ENCODE measurements around the gene KDM4E. TPM values are rescaled to one million over a fixed set of nuclear protein-coding genes. Genes with fewer than 3 reads are reported as not detected.

The KDM4E gene
- total RNA-seq, 6 experiments from 2014 or later = not detected

DNA sequence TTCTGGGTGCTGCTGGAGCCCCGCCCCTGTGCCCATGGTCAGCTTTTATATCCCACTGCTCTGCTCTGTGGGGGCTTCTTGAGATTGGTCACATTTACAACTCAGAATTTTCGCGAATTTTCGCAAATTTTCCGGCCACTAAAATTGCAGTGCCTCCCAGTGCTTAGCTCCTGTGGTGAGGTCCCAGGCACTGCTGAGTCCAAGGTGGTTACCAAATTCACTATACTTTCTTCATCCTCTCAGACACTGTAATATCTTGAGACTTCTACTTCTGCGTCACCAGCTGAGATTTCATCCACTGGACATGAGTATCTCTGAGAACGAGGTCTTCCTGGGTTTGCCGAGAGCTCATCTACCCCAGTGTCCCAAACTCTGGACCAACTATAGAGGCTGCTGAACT lies 32.9 kb downstream of the KDM4E start:
- intact Hi-C loops (cut with DNase I) = no loop called here
- ATAC-seq (no peak), DNase-seq (no peak)
- 93% methylated on average over 3 of the region's 8 CpGs for WGBS (ENCODE audit: insufficient coverage, low coverage, low lambda C conversion rate, missing lambda C conversion rate)
- Histone ChIP-seq H3K9me3 (no peaks in the 10 kb centered on the region), H3K27me3 (no peaks in the 10 kb centered on the region), H3K36me3 (no peaks in the 10 kb centered on the region), H3K4me1 (no peaks in the 10 kb centered on the region), H3K4me3 (no peak overlapping the region), H3K27ac (no peak overlapping the region)
- TF ChIP-seq, protein P1, sequence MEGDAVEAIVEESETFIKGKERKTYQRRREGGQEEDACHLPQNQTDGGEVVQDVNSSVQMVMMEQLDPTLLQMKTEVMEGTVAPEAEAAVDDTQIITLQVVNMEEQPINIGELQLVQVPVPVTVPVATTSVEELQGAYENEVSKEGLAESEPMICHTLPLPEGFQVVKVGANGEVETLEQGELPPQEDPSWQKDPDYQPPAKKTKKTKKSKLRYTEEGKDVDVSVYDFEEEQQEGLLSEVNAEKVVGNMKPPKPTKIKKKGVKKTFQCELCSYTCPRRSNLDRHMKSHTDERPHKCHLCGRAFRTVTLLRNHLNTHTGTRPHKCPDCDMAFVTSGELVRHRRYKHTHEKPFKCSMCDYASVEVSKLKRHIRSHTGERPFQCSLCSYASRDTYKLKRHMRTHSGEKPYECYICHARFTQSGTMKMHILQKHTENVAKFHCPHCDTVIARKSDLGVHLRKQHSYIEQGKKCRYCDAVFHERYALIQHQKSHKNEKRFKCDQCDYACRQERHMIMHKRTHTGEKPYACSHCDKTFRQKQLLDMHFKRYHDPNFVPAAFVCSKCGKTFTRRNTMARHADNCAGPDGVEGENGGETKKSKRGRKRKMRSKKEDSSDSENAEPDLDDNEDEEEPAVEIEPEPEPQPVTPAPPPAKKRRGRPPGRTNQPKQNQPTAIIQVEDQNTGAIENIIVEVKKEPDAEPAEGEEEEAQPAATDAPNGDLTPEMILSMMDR (IDR thresholded peaks at IDR 0.05) = no peak
- TF ChIP-seq POLR2A (IDR thresholded peaks at IDR 0.05) = no peak

- no CpG with 5 or more reads among the region's 1 CpG for WGBS (ENCODE audit: insufficient coverage, low coverage, low lambda C conversion rate, missing lambda C conversion rate)
- no peak overlapping the region for H3K27ac ChIP-seq
- H3K4me1 ChIP-seq = no peaks in the 10 kb centered on the region
- H3K36me3 ChIP-seq = no peaks in the 10 kb centered on the region
- no peaks in the 10 kb centered on the region for H3K27me3 ChIP-seq
- no peak for TF ChIP-seq POLR2A (IDR thresholded peaks at IDR 0.05)
- TF ChIP-seq, protein P1 (IDR thresholded peaks at IDR 0.05) = no peak
- intact Hi-C loops (cut with DNase I) = no loop called here
- no peaks in the 10 kb centered on the region for H3K9me3 ChIP-seq
- H3K4me3 ChIP-seq = no peak overlapping the region
- DNase-seq = no peak
- no peak for ATAC-seq
Measured at GRCh38 chr11:95058621-95059020, 33.6 kb downstream of the KDM4E start.

GRCh38 chr11:95059046-95059445 lies 34.0 kb downstream of the KDM4E start:
- intact Hi-C loops (cut with DNase I) = no loop called here
- TF ChIP-seq, protein P1 (IDR thresholded peaks at IDR 0.05) = no peak
- no peak for TF ChIP-seq POLR2A (IDR thresholded peaks at IDR 0.05)
- WGBS (ENCODE audit: insufficient coverage, low coverage, low lambda C conversion rate, missing lambda C conversion rate) = 81% methylated on average over 6 of the region's 6 CpGs
- H3K36me3 ChIP-seq = no peaks in the 10 kb centered on the region
- H3K27me3 ChIP-seq = no peaks in the 10 kb centered on the region
- ATAC-seq (no peak), DNase-seq (no peak)
- H3K9me3 ChIP-seq = no peaks in the 10 kb centered on the region
- H3K27ac ChIP-seq = no peak overlapping the region
- no peaks in the 10 kb centered on the region for H3K4me1 ChIP-seq
- H3K4me3 ChIP-seq = no peak overlapping the region

DNA sequence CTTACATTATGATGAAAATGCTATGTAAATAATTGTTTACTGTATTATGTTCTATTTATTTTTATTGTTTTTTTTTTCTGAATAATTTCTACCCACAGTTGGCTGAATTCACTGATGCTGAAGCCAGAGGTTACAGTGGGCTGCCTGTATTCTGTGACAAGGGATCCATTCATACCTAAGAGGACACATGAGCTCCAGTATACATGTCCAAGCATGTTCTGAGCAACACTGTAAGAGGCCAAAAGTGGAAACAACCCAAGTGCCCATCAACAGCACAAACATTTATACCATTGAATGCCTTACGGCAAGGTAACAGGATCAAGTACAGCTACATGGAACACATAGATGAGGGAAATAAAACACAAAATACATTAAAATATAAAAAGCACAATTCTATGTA lies 40.3 kb downstream of the KDM4E start:
- Histone ChIP-seq H3K27me3 (no peaks in the 10 kb centered on the region), H3K4me1 (peaks cover 0 to 8% (median 3%) of the 10 kb centered on the region in 4 donors), H3K4me3 (no peak overlapping the region), H3K9me3 (no peaks in the 10 kb centered on the region), H3K36me3 (no peaks in the 10 kb centered on the region), H3K27ac (no peak overlapping the region)
- ATAC-seq (no peak), DNase-seq (no peak)
- no peak for TF ChIP-seq POLR2A (IDR thresholded peaks at IDR 0.05)
- TF ChIP-seq, protein P1 (IDR thresholded peaks at IDR 0.05) = no peak
- 100% methylated on average over 1 of the region's 1 CpG for WGBS (ENCODE audit: insufficient coverage, low coverage, low lambda C conversion rate, missing lambda C conversion rate)
- intact Hi-C loops (cut with DNase I) = no loop called here

GRCh38 chr11:95066716-95067038 lies 41.6 kb downstream of the KDM4E start, which contains the start of gene SRSF8:
TSS of gene SRSF8 (plus strand) at chr11:95066919. CDS start at chr11:95067227, 308 bp downstream.
- TF ChIP-seq, protein P1 (IDR thresholded peaks at IDR 0.05) = no peak
- TF ChIP-seq POLR2A (IDR thresholded peaks at IDR 0.05) = no peak
- intact Hi-C loops (cut with DNase I) = no loop called here
- H3K4me1 ChIP-seq = peaks cover 0 to 8% (median 3%) of the 10 kb centered on the region in 4 donors
- DNase-seq = no peak
- H3K36me3 ChIP-seq = no peaks in the 10 kb centered on the region
- H3K4me3 ChIP-seq = peak within 1 kb of the TSS; percentile 66 to 73 (median 67)
- H3K9me3 ChIP-seq = no peaks in the 10 kb centered on the region
- peak within 1 kb of the TSS; percentile 85 to 95 (median 93) for H3K27ac ChIP-seq
- no peaks in the 10 kb centered on the region for H3K27me3 ChIP-seq
- peak; percentile 66 to 81 (median 68) for ATAC-seq
- 0% methylated on average over 4 of the region's 4 CpGs for WGBS (ENCODE audit: insufficient coverage, low coverage, low lambda C conversion rate, missing lambda C conversion rate)

Measured in right lobe of liver (tissue), 6 donors.